Natural killer cell (primary cell): ENCODE data around the gene SHB. TPM values are rescaled to one million over a fixed set of nuclear protein-coding genes. Genes with fewer than 3 reads are reported as not detected.

Experiments
- ATAC-seq, 3 donors: fragments of 150-1000 bp in 2 of 3; fragments of 200-7000 bp in 1 of 3; cut with Tn5 transposase; 1 replicate in 1 of 3; 2 replicates in 2 of 3; pipeline ENCODE4 v1.10.0; 2021; ENCODE audit warnings: mild to moderate bottlenecking in 2 of 3, moderate library complexity in 2 of 3
- DNase-seq, 2 donors: peaks; one replicate each; pipeline versions ENCODE4 v3.0.0 to v3.0.0-alpha.2; 2013 to 2021; ENCODE audit warnings: mixed read lengths in 1 of 2
- H3K27ac ChIP-seq: one replicate; pipeline ENCODE4 v1.5.1; 2013; ENCODE audit warnings: mild to moderate bottlenecking, low read length
- H3K27me3 ChIP-seq: one replicate; pipeline ENCODE4 v1.6.1; 2013; ENCODE audit warnings: low read length; ENCODE audit not compliant: control insufficient read depth, insufficient read depth
- H3K36me3 ChIP-seq: one replicate; pipeline ENCODE4 v1.6.1; 2013; ENCODE audit warnings: low read length; ENCODE audit not compliant: control insufficient read depth, insufficient read depth
- H3K4me1 ChIP-seq: one replicate; pipeline ENCODE4 v1.6.1; 2013; ENCODE audit warnings: low read length; ENCODE audit not compliant: control insufficient read depth, insufficient read depth
- H3K4me3 ChIP-seq: one replicate; pipeline ENCODE4 v1.5.1; 2013; ENCODE audit warnings: low read length
- H3K9me3 ChIP-seq: one replicate; pipeline ENCODE4 v1.6.1; 2013; ENCODE audit warnings: low read length; ENCODE audit not compliant: control insufficient read depth, insufficient read depth
- H3K27ac Mint-ChIP-seq, 2 donors: one replicate each; pipeline ENCODE4 v1.8.0; 2022; ENCODE audit warnings: mild to moderate bottlenecking in 2 of 2, mixed read lengths in 2 of 2, moderate library complexity in 1 of 2
- H3K27me3 Mint-ChIP-seq, 2 donors: one replicate each; pipeline ENCODE4 v1.8.0; 2022; ENCODE audit warnings: low read depth in 2 of 2, mixed read lengths in 2 of 2
- H3K36me3 Mint-ChIP-seq: one replicate; pipeline ENCODE4 v1.8.0; 2022; ENCODE audit warnings: mixed read lengths
- H3K4me1 Mint-ChIP-seq, 2 donors: one replicate each; pipeline ENCODE4 v1.8.0; 2022; ENCODE audit warnings: mixed read lengths in 2 of 2
- H3K4me3 Mint-ChIP-seq: one replicate; pipeline ENCODE4 v1.8.0; 2022; ENCODE audit warnings: mild to moderate bottlenecking, moderate library complexity, mixed read lengths
- H3K9me3 Mint-ChIP-seq, 2 donors: one replicate each; pipeline ENCODE4 v1.8.0; 2022; ENCODE audit warnings: mixed read lengths in 2 of 2
- CTCF ChIP-seq: fragments of 200-600 bp; IDR thresholded peaks from one replicate; pipeline ENCODE4 v1.8.0; 2022; ENCODE audit warnings: antibody characterized with exemption
- WGBS: methylation state at CpG from one replicate; pipeline ENCODE4 v1.1.7; 2013; ENCODE audit warnings: missing lambda C conversion rate; ENCODE audit not compliant: insufficient coverage; 5-methylcytosine and 5-hydroxymethylcytosine counted together
- intact Hi-C: fragments of 100-400 bp; cut with micrococcal nuclease; formaldehyde crosslinking; loops from one replicate; pipeline ENCODE4 v1.14.2; 2022
- total RNA-seq, 4 donors: library from RNA; stranded (reverse); fragments of 120-200 nt in 1 of 4; gene quantifications; one replicate each; pipeline versions ENCODE4 v1.2.3 to v1.2.4, GENCODE V29; 2013 to 2022

Gene SHB
- total RNA-seq, 3 donors from 2014 or later (not counting 1 experiment from before 2014, with no cell fraction given), result 2.7 to 7.1 (median 2.9) TPM

GRCh38 chr9:38082446-38083287 is 13.6 kb upstream of the SHB start:
- Histone ChIP-seq H3K27me3 (peaks cover 1% of the 10 kb centered on the region), H3K4me1 (no peaks in the 10 kb centered on the region), H3K27ac (no peak overlapping the region), H3K36me3 (no peaks in the 10 kb centered on the region), H3K9me3 (no peaks in the 10 kb centered on the region), H3K4me3 (no peak overlapping the region)
- ATAC-seq (no peak), DNase-seq (no peak)
- intact Hi-C loops, result no loop called here
- Mint-ChIP-seq H3K4me3 (no peak overlapping the region), H3K27me3 (peaks cover 15 to 30% of the 10 kb centered on the region in 2 donors), H3K36me3 (no peaks in the 10 kb centered on the region), H3K4me1 (peaks cover 0 to under 1% of the 10 kb centered on the region in 2 donors), H3K27ac (no peak overlapping the region), H3K9me3 (no peaks in the 10 kb centered on the region)
- TF ChIP-seq CTCF, result no peak
- 68% methylated on average over 4 of the region's 5 CpGs for WGBS

GRCh38 chr9:38081356-38082108 is 12.5 kb upstream of the SHB start:
- Histone ChIP-seq H3K4me1 (no peaks in the 10 kb centered on the region), H3K9me3 (no peaks in the 10 kb centered on the region), H3K27me3 (peaks cover 4% of the 10 kb centered on the region), H3K4me3 (no peak overlapping the region), H3K36me3 (no peaks in the 10 kb centered on the region), H3K27ac (no peak overlapping the region)
- DNase-seq (no peak), ATAC-seq (no peak)
- intact Hi-C loops, result no loop called here
- peaks cover 25 to 36% of the 10 kb centered on the region in 2 donors for H3K27me3 Mint-ChIP-seq
- H3K4me3 Mint-ChIP-seq, result no peak overlapping the region
- peaks cover 6 to 7% of the 10 kb centered on the region in 2 donors for H3K4me1 Mint-ChIP-seq
- no peak for TF ChIP-seq CTCF
- H3K36me3 Mint-ChIP-seq, result no peaks in the 10 kb centered on the region
- H3K9me3 Mint-ChIP-seq, result no peaks in the 10 kb centered on the region
- H3K27ac Mint-ChIP-seq, result no peak overlapping the region
- 83% methylated on average over 8 of the region's 8 CpGs for whole genome bisulfite sequencing

- TF ChIP-seq CTCF, result no peak
- Mint-ChIP-seq H3K27me3 (peaks cover 23 to 35% of the 10 kb centered on the region in 2 donors), H3K9me3 (no peaks in the 10 kb centered on the region), H3K4me1 (peaks cover 9 to 10% of the 10 kb centered on the region in 2 donors), H3K4me3 (no peak overlapping the region), H3K36me3 (no peaks in the 10 kb centered on the region), H3K27ac (no peak overlapping the region)
- Histone ChIP-seq H3K27me3 (peaks cover 4% of the 10 kb centered on the region), H3K36me3 (no peaks in the 10 kb centered on the region), H3K4me3 (no peak overlapping the region), H3K4me1 (no peaks in the 10 kb centered on the region), H3K27ac (no peak overlapping the region), H3K9me3 (peaks cover 3% of the 10 kb centered on the region)
- WGBS, result 91% methylated on average over 11 of the region's 11 CpGs
- DNase-seq (no peak), ATAC-seq (no peak)
- intact Hi-C loops, result no loop called here
These were observed 10.5 kb upstream of the SHB start for GRCh38 chr9:38079461-38080031.
